WTC11 (cell line): Measurements from ENCODE around the gene OTUB2.

Source experiments
- ATF1 ChIP-seq: sonication (generic); formaldehyde crosslinking; IDR thresholded peaks from 2 replicates; pipeline ENCODE4 v1.8.1; 2023; ENCODE audit warnings: mild to moderate bottlenecking, moderate library complexity, missing genetic modification reagents
- FOXJ3 ChIP-seq: sonication (generic); formaldehyde crosslinking; IDR thresholded peaks from 2 replicates; pipeline ENCODE4 v1.9.0; 2021; ENCODE audit warnings: missing genetic modification reagents, mild to moderate bottlenecking, borderline replicate concordance
- ZBTB43 ChIP-seq: sonication (generic); formaldehyde crosslinking; IDR thresholded peaks from 2 replicates; pipeline ENCODE4 v1.8.1; 2023; ENCODE audit warnings: mild to moderate bottlenecking, missing genetic modification reagents
- ZNF263 ChIP-seq: sonication (generic); formaldehyde crosslinking; IDR thresholded peaks from 2 replicates; pipeline ENCODE4 v1.8.1; 2022; ENCODE audit warnings: low read depth, mild to moderate bottlenecking, moderate library complexity, missing genetic modification reagents

GRCh38 chr14:94038921-94039629 lies 12.9 kb downstream of the OTUB2 start:
- TF ChIP-seq ATF1 (CRISPR knock-in tag) (no peak), ZBTB43 (no peak), FOXJ3 (CRISPR knock-in tag) (no peak), ZNF263 (no peak)
